Natural killer cell (primary cell): ENCODE measurements around the gene MIER1. TPM values are rescaled to one million over a fixed set of nuclear protein-coding genes. Genes with fewer than 3 reads are reported as not detected.

Source experiments
- ATAC-seq, 3 donors: fragments of 150-1000 bp in 2 of 3; fragments of 200-7000 bp in 1 of 3; cut with Tn5 transposase; 1 replicate in 1 of 3; 2 replicates in 2 of 3; pipeline ENCODE4 v1.10.0; 2021; ENCODE audit warnings: mild to moderate bottlenecking in 2 of 3, moderate library complexity in 2 of 3
- DNase-seq, 2 donors: peaks; one replicate each; pipeline versions ENCODE4 v3.0.0 to v3.0.0-alpha.2; 2013 to 2021; ENCODE audit warnings: mixed read lengths in 1 of 2
- H3K27ac ChIP-seq: one replicate; pipeline ENCODE4 v1.5.1; 2013; ENCODE audit warnings: mild to moderate bottlenecking, low read length
- H3K27me3 ChIP-seq: one replicate; pipeline ENCODE4 v1.6.1; 2013; ENCODE audit warnings: low read length; ENCODE audit not compliant: control insufficient read depth, insufficient read depth
- H3K36me3 ChIP-seq: one replicate; pipeline ENCODE4 v1.6.1; 2013; ENCODE audit warnings: low read length; ENCODE audit not compliant: control insufficient read depth, insufficient read depth
- H3K4me1 ChIP-seq: one replicate; pipeline ENCODE4 v1.6.1; 2013; ENCODE audit warnings: low read length; ENCODE audit not compliant: control insufficient read depth, insufficient read depth
- H3K4me3 ChIP-seq: one replicate; pipeline ENCODE4 v1.5.1; 2013; ENCODE audit warnings: low read length
- H3K9me3 ChIP-seq: one replicate; pipeline ENCODE4 v1.6.1; 2013; ENCODE audit warnings: low read length; ENCODE audit not compliant: control insufficient read depth, insufficient read depth
- H3K27ac Mint-ChIP-seq, 2 donors: one replicate each; pipeline ENCODE4 v1.8.0; 2022; ENCODE audit warnings: mild to moderate bottlenecking in 2 of 2, mixed read lengths in 2 of 2, moderate library complexity in 1 of 2
- H3K27me3 Mint-ChIP-seq, 2 donors: one replicate each; pipeline ENCODE4 v1.8.0; 2022; ENCODE audit warnings: low read depth in 2 of 2, mixed read lengths in 2 of 2
- H3K36me3 Mint-ChIP-seq: one replicate; pipeline ENCODE4 v1.8.0; 2022; ENCODE audit warnings: mixed read lengths
- H3K4me1 Mint-ChIP-seq, 2 donors: one replicate each; pipeline ENCODE4 v1.8.0; 2022; ENCODE audit warnings: mixed read lengths in 2 of 2
- H3K4me3 Mint-ChIP-seq: one replicate; pipeline ENCODE4 v1.8.0; 2022; ENCODE audit warnings: mild to moderate bottlenecking, moderate library complexity, mixed read lengths
- H3K9me3 Mint-ChIP-seq, 2 donors: one replicate each; pipeline ENCODE4 v1.8.0; 2022; ENCODE audit warnings: mixed read lengths in 2 of 2
- CTCF ChIP-seq: fragments of 200-600 bp; IDR thresholded peaks from one replicate; pipeline ENCODE4 v1.8.0; 2022; ENCODE audit warnings: antibody characterized with exemption
- WGBS: methylation state at CpG from one replicate; pipeline ENCODE4 v1.1.7; 2013; ENCODE audit warnings: missing lambda C conversion rate; ENCODE audit not compliant: insufficient coverage; 5-methylcytosine and 5-hydroxymethylcytosine counted together
- intact Hi-C: fragments of 100-400 bp; cut with micrococcal nuclease; formaldehyde crosslinking; loops from one replicate; pipeline ENCODE4 v1.14.2; 2022
- total RNA-seq, 4 donors: library from RNA; stranded (reverse); fragments of 120-200 nt in 1 of 4; gene quantifications; one replicate each; pipeline versions ENCODE4 v1.2.3 to v1.2.4, GENCODE V29; 2013 to 2022

MIER1 gene
- total RNA-seq, 3 donors from 2014 or later (not counting 1 experiment from before 2014, with no cell fraction given) = 87.9 to 94.3 (median 93.2) TPM

- intact Hi-C loops = no loop called here
- ATAC-seq (no peak), DNase-seq (no peak)
- Histone ChIP-seq H3K9me3 (no peaks in the 10 kb centered on the region), H3K4me1 (no peaks in the 10 kb centered on the region), H3K27me3 (no peaks in the 10 kb centered on the region), H3K4me3 (no peak overlapping the region), H3K36me3 (peaks cover 45% of the 10 kb centered on the region), H3K27ac (no peak overlapping the region)
- WGBS = 94% methylated on average over 4 of the region's 5 CpGs
- peaks cover 58 to 64% of the 10 kb centered on the region in 2 donors for H3K4me1 Mint-ChIP-seq
- no peaks in the 10 kb centered on the region for H3K9me3 Mint-ChIP-seq
- no peak for TF ChIP-seq CTCF
- no peak overlapping the region for H3K4me3 Mint-ChIP-seq
- H3K36me3 Mint-ChIP-seq = peaks cover 13% of the 10 kb centered on the region
- H3K27me3 Mint-ChIP-seq = no peaks in the 10 kb centered on the region
- H3K27ac Mint-ChIP-seq = peak overlapping the region; percentile 43 to 70
Observed at GRCh38 chr1:66943361-66943969, 18.7 kb downstream of the MIER1 start.

DNA sequence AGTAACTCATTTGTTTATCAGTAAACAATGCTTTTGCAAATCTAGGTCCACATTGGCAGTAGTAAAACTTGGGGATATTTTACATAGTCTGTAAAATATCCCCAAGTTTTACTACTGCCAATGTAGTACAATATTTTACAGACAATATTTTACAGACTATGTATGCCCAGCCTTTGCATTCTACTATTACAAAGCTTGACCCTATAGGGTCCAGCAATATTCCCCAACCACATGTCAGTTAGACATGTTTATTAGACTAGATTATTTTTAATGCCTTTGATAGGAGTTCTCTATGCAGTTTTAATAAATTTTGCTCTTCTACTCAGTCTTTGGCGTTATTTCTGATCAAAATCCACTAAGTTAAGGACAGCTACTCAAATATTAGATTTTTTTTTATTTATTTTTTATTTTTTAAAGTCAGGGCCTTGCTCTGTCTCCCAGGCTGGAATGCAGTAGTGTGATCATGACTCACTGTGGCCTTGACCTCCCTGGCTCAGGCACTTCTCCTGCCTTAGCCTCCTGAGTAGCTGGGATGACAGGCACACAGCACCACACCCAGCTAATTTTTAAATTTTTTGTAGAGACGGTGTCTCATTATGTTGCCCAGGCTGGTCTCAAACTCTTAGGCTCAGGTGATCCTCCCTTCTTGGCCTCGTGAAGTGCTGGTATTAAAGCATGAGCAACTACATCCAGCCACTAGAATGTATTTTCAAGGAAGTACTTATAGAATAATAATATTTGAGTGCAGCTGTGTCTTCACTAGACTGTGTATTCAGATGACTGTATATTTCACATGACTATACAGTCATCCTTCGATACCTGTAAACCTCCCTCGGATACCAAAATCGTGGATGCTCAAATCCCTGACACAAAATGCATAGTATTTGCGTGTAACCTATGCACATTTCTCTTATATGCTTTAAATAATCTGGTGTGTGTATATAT, 19.8 kb downstream of the MIER1 start:
- H3K4me3 ChIP-seq = no peak overlapping the region
- no peak overlapping the region for H3K27ac ChIP-seq
- Mint-ChIP-seq H3K9me3 (no peaks in the 10 kb centered on the region), H3K27me3 (no peaks in the 10 kb centered on the region), H3K4me3 (no peak overlapping the region), H3K36me3 (peaks cover 13% of the 10 kb centered on the region), H3K27ac (no peak overlapping the region), H3K4me1 (peaks cover 51 to 57% of the 10 kb centered on the region in 2 donors)
- no peaks in the 10 kb centered on the region for H3K27me3 ChIP-seq
- no peak for ATAC-seq
- peaks cover 53% of the 10 kb centered on the region for H3K36me3 ChIP-seq
- DNase-seq = no peak
- intact Hi-C loops = no loop called here
- no peak for TF ChIP-seq CTCF
- no peaks in the 10 kb centered on the region for H3K9me3 ChIP-seq
- 92% methylated on average over 4 of the region's 7 CpGs for WGBS
- H3K4me1 ChIP-seq = no peaks in the 10 kb centered on the region

DNA sequence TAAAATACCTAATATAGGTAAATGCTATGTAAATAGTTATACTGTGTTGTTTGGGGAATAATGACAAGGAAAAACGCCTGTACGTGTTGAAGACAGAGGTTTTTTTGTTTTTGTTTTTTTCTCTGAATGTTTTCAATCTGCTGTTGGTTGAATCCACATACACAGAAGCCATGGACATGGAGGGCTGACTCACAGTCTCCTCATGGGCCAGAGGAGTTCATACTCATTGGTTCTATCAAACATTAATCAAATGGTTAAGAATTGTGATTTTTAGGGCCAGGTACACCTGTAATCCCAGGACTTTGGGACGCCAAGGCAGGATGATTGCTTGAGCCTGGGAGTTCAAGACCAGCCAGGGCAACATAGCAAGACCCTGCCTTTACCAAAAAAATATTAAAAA, 20.5 kb downstream of the MIER1 start:
- H3K27ac Mint-ChIP-seq = no peak overlapping the region
- DNase-seq (no peak), ATAC-seq (no peak)
- peaks cover 13% of the 10 kb centered on the region for H3K36me3 Mint-ChIP-seq
- intact Hi-C loops = no loop called here
- H3K27ac ChIP-seq = no peak overlapping the region
- peaks cover 46 to 50% of the 10 kb centered on the region in 2 donors for H3K4me1 Mint-ChIP-seq
- H3K9me3 Mint-ChIP-seq = no peaks in the 10 kb centered on the region
- H3K27me3 ChIP-seq = no peaks in the 10 kb centered on the region
- no peak for TF ChIP-seq CTCF
- H3K36me3 ChIP-seq = peaks cover 55% of the 10 kb centered on the region
- no peaks in the 10 kb centered on the region for H3K9me3 ChIP-seq
- no peak overlapping the region for H3K4me3 Mint-ChIP-seq
- no peak overlapping the region for H3K4me3 ChIP-seq
- no peaks in the 10 kb centered on the region for H3K27me3 Mint-ChIP-seq
- no peaks in the 10 kb centered on the region for H3K4me1 ChIP-seq
- WGBS = 97% methylated on average over 3 of the region's 3 CpGs
